Measurements from ENCODE around the gene SLC38A10. TPM values are rescaled to one million over a fixed set of nuclear protein-coding genes. Genes with fewer than 3 reads are reported as not detected.

The SLC38A10 gene
- total RNA-seq, 4 donors from 2014 or later, result 24.5 to 56.5 (median 28.8) TPM

- peak overlapping the region in 3 of 4 donors; percentile 3 to 98 (median 97) for H3K27ac ChIP-seq
- peaks cover 59 to 67% of the 10 kb centered on the region in 2 donors for H3K4me1 ChIP-seq
Observed at GRCh38 chr17:81332118-81332834, 37.2 kb upstream of the SLC38A10 start.

GRCh38 chr17:81331527-81332043, 36.5 kb upstream of the SLC38A10 start:
- intact Hi-C loops (cut with DNase I; ENCODE audit: low total_unique reads) (no loop called here), in situ Hi-C loops (cut with MboI; ENCODE audit: low sequenced_read_pairs in 4 of 4) (no loop called here)
- no peak overlapping the region for H3K4me3 ChIP-seq
- TF ChIP-seq POLR2A (IDR thresholded peaks at IDR 0.05), result no peak
- no peaks in the 10 kb centered on the region for H3K9me3 ChIP-seq
- no peaks in the 10 kb centered on the region for H3K27me3 ChIP-seq
- DNase-seq (peak in 1 of 2 donors; percentile 56), ATAC-seq (no peak)
- peaks cover 60 to 65% of the 10 kb centered on the region in 2 donors for H3K4me1 ChIP-seq
- H3K27ac ChIP-seq, result peak overlapping the region; percentile 3 to 98 (median 94)
- H3K36me3 ChIP-seq, result no peaks in the 10 kb centered on the region

More at GRCh38 chr17:81332118-81332834, 37.2 kb upstream of the SLC38A10 start:
- H3K36me3 ChIP-seq, result no peaks in the 10 kb centered on the region
- intact Hi-C loops (cut with DNase I; ENCODE audit: low total_unique reads) (no loop called here), in situ Hi-C loops (cut with MboI; ENCODE audit: low sequenced_read_pairs in 4 of 4) (no loop called here)
- TF ChIP-seq CTCF (IDR thresholded peaks at IDR 0.05 in 4 of 5, conservative IDR thresholded peaks at IDR 0.05 in 1 of 5) (no peak), POLR2A (IDR thresholded peaks at IDR 0.05) (no peak)
- H3K27me3 ChIP-seq, result no peaks in the 10 kb centered on the region
- no peak for DNase-seq
- H3K4me3 ChIP-seq, result no peak overlapping the region
- H3K9me3 ChIP-seq, result no peaks in the 10 kb centered on the region
- no peak for ATAC-seq

- TF ChIP-seq POLR2A (IDR thresholded peaks at IDR 0.05) (no peak), CTCF (IDR thresholded peaks at IDR 0.05 in 4 of 5, conservative IDR thresholded peaks at IDR 0.05 in 1 of 5) (no peak)
- peak overlapping the region; percentile 90 to 98 (median 96) for H3K27ac ChIP-seq
- intact Hi-C loops (cut with DNase I; ENCODE audit: low total_unique reads) (no loop called here), in situ Hi-C loops (cut with MboI; ENCODE audit: low sequenced_read_pairs in 4 of 4) (no loop called here)
- no peak overlapping the region for H3K4me3 ChIP-seq
- ATAC-seq, result no peak
- no peaks in the 10 kb centered on the region for H3K36me3 ChIP-seq
- no peak for DNase-seq
- H3K9me3 ChIP-seq, result no peaks in the 10 kb centered on the region
- no peaks in the 10 kb centered on the region for H3K27me3 ChIP-seq
- peaks cover 66 to 68% of the 10 kb centered on the region in 2 donors for H3K4me1 ChIP-seq
Observed at GRCh38 chr17:81330884-81331245, 35.8 kb upstream of the SLC38A10 start.

- peak overlapping the region in 1 of 4 donors; percentile 19 for H3K4me3 ChIP-seq
- TF ChIP-seq CTCF (IDR thresholded peaks at IDR 0.05 in 4 of 5, conservative IDR thresholded peaks at IDR 0.05 in 1 of 5), result no peak
- no peak for TF ChIP-seq POLR2A (IDR thresholded peaks at IDR 0.05)
- peak overlapping the region; percentile 90 to 98 (median 96) for H3K27ac ChIP-seq
- peak in 1 of 2 donors; percentile 27 for DNase-seq
- H3K27me3 ChIP-seq, result no peaks in the 10 kb centered on the region
- in situ Hi-C loops (cut with MboI; ENCODE audit: low sequenced_read_pairs in 4 of 4), result no loop called here
- no peaks in the 10 kb centered on the region for H3K9me3 ChIP-seq
- ATAC-seq, result no peak
- H3K36me3 ChIP-seq, result no peaks in the 10 kb centered on the region
- H3K4me1 ChIP-seq, result peaks cover 63 to 68% of the 10 kb centered on the region in 2 donors
- intact Hi-C loops (cut with DNase I; ENCODE audit: low total_unique reads), result loop anchor here (1.0 to 10.0 kb wide), 2 partner anchors 64 to 595 kb away; partner anchors contain the start of gene MAFG
Observed at GRCh38 chr17:81329927-81330883, 35.1 kb upstream of the SLC38A10 start.
